Body of pancreas (tissue), 4 donors: ENCODE measurements around the gene SLC4A4.

ENCODE experiments used
- CTCF ChIP-seq, 7 experiments: fragments of 450-650 bp in 4 of 7; fragments of 200-600 bp in 3 of 7; sonication (generic) in 3 of 7; IDR thresholded peaks; one replicate each; pipeline ENCODE4 v1.5.1; 2016 to 2019; ENCODE audit warnings: antibody characterized with exemption in 7 of 7
- POLR2A ChIP-seq, 3 donors: fragments of 450-650 bp; IDR thresholded peaks; one replicate each; pipeline ENCODE4 v1.6.1; 2016; ENCODE audit warnings: antibody characterized with exemption in 3 of 3, mild to moderate bottlenecking in 2 of 3

GRCh38 chr4:71607109-71607508, 268.3 kb downstream of the SLC4A4 start:
- no peak for TF ChIP-seq CTCF (IDR thresholded peaks at IDR 0.05)
- TF ChIP-seq POLR2A (IDR thresholded peaks at IDR 0.05), result no peak
